Liver (tissue), 3 donors: ENCODE measurements around the gene BPIFA2.

Experiments used
- FOXA1 ChIP-seq: IDR thresholded peaks from 2 replicates; pipeline ENCODE4 v1.6.1; 2016; ENCODE audit warnings: antibody characterized with exemption
- GABPA ChIP-seq, 2 donors: IDR thresholded peaks in 1 of 2; conservative IDR thresholded peaks in 1 of 2; 2 replicates each; pipeline ENCODE4 v1.6.1; 2016; ENCODE audit warnings: antibody characterized with exemption in 2 of 2, mild to moderate bottlenecking in 1 of 2, moderate library complexity in 1 of 2
- RAD21 ChIP-seq, 2 donors: IDR thresholded peaks; 2 replicates each; pipeline ENCODE4 v1.6.1; 2016; ENCODE audit warnings: antibody characterized with exemption in 2 of 2, mild to moderate bottlenecking in 2 of 2
- TAF1 ChIP-seq: conservative IDR thresholded peaks from 2 replicates; pipeline ENCODE4 v1.6.1; 2016; ENCODE audit warnings: antibody characterized with exemption, mild to moderate bottlenecking
- YY1 ChIP-seq: IDR thresholded peaks from 2 replicates; pipeline ENCODE4 v1.6.1; 2016; ENCODE audit warnings: antibody characterized with exemption, mild to moderate bottlenecking
- TF ChIP-seq, protein P1 (sequence below): fragments of 150-350 bp; IDR thresholded peaks from 2 replicates; pipeline ENCODE4 v1.5.1; 2017; ENCODE audit warnings: improper control_type of control experiment, low read depth, low read length; ENCODE audit not compliant: missing input control
- TF ChIP-seq, protein P2 (sequence below): IDR thresholded peaks from 2 replicates; pipeline ENCODE4 v1.6.1; 2016; ENCODE audit warnings: antibody characterized with exemption, mild to moderate bottlenecking
- TF ChIP-seq, protein P3 (sequence below): IDR thresholded peaks from 2 replicates; pipeline ENCODE4 v1.6.1; 2016; ENCODE audit warnings: antibody characterized with exemption
- TF ChIP-seq, protein P4 (sequence below): IDR thresholded peaks from 2 replicates; pipeline ENCODE4 v1.6.1; 2016; ENCODE audit warnings: antibody characterized with exemption
- donor health status: healthy.
- donor health status: healthy.

DNA sequence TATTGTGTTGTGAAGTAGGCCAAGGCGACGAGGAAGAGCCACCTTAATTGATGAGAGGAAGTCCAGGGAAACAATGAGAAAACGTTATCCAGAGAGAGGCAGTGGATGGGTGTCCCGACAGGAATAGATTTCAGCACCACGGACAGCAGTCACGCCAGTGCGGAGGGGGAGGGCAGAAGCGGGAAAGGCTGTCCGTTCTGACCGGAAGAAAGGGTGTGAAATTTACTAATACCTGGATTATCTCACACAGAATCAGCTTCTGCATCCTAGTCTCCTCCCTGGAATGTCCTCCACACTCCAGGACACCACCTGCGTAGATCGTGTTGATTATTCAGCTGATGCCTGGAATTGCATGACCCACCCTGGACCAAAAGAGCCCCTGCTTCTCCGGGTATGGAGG lies 41.8 kb downstream of the BPIFA2 start:
- TF ChIP-seq, protein P1, sequence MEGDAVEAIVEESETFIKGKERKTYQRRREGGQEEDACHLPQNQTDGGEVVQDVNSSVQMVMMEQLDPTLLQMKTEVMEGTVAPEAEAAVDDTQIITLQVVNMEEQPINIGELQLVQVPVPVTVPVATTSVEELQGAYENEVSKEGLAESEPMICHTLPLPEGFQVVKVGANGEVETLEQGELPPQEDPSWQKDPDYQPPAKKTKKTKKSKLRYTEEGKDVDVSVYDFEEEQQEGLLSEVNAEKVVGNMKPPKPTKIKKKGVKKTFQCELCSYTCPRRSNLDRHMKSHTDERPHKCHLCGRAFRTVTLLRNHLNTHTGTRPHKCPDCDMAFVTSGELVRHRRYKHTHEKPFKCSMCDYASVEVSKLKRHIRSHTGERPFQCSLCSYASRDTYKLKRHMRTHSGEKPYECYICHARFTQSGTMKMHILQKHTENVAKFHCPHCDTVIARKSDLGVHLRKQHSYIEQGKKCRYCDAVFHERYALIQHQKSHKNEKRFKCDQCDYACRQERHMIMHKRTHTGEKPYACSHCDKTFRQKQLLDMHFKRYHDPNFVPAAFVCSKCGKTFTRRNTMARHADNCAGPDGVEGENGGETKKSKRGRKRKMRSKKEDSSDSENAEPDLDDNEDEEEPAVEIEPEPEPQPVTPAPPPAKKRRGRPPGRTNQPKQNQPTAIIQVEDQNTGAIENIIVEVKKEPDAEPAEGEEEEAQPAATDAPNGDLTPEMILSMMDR, result no peak
- TF ChIP-seq, protein P2, sequence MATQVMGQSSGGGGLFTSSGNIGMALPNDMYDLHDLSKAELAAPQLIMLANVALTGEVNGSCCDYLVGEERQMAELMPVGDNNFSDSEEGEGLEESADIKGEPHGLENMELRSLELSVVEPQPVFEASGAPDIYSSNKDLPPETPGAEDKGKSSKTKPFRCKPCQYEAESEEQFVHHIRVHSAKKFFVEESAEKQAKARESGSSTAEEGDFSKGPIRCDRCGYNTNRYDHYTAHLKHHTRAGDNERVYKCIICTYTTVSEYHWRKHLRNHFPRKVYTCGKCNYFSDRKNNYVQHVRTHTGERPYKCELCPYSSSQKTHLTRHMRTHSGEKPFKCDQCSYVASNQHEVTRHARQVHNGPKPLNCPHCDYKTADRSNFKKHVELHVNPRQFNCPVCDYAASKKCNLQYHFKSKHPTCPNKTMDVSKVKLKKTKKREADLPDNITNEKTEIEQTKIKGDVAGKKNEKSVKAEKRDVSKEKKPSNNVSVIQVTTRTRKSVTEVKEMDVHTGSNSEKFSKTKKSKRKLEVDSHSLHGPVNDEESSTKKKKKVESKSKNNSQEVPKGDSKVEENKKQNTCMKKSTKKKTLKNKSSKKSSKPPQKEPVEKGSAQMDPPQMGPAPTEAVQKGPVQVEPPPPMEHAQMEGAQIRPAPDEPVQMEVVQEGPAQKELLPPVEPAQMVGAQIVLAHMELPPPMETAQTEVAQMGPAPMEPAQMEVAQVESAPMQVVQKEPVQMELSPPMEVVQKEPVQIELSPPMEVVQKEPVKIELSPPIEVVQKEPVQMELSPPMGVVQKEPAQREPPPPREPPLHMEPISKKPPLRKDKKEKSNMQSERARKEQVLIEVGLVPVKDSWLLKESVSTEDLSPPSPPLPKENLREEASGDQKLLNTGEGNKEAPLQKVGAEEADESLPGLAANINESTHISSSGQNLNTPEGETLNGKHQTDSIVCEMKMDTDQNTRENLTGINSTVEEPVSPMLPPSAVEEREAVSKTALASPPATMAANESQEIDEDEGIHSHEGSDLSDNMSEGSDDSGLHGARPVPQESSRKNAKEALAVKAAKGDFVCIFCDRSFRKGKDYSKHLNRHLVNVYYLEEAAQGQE, result peak; percentile 100
- TF ChIP-seq RAD21 (IDR thresholded peaks at IDR 0.05) (peak in 1 of 2 donors; percentile 48), TAF1 (no peak), YY1 (no peak), FOXA1 (no peak), GABPA (IDR thresholded peaks at IDR 0.05 in 1 of 2, conservative IDR thresholded peaks at IDR 0.05 in 1 of 2) (no peak)
- TF ChIP-seq, protein P3, sequence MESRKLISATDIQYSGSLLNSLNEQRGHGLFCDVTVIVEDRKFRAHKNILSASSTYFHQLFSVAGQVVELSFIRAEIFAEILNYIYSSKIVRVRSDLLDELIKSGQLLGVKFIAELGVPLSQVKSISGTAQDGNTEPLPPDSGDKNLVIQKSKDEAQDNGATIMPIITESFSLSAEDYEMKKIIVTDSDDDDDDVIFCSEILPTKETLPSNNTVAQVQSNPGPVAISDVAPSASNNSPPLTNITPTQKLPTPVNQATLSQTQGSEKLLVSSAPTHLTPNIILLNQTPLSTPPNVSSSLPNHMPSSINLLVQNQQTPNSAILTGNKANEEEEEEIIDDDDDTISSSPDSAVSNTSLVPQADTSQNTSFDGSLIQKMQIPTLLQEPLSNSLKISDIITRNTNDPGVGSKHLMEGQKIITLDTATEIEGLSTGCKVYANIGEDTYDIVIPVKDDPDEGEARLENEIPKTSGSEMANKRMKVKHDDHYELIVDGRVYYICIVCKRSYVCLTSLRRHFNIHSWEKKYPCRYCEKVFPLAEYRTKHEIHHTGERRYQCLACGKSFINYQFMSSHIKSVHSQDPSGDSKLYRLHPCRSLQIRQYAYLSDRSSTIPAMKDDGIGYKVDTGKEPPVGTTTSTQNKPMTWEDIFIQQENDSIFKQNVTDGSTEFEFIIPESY, result no peak
- TF ChIP-seq, protein P4, sequence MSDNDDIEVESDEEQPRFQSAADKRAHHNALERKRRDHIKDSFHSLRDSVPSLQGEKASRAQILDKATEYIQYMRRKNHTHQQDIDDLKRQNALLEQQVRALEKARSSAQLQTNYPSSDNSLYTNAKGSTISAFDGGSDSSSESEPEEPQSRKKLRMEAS, result no peak
